Stimulated activated CD8-positive, alpha-beta memory T cell treated with anti-CD3 and anti-CD28 coated beads, Interleukin-2, amount 100 ng/mL, for 1 hour (primary cell): ENCODE results near the gene LRIT2.
"Not testable (repeated sequence)": the region's sequence is repeated elsewhere in the genome, so short reads cannot be mapped to it uniquely, and the experiment has no call there.

Experiments used
- DNase-seq, 2 donors: peaks; one replicate each; pipeline ENCODE4 v3.0.0-alpha.2; 2020; ENCODE audit warnings: low read depth in 2 of 2

Gene LRIT2

DNA sequence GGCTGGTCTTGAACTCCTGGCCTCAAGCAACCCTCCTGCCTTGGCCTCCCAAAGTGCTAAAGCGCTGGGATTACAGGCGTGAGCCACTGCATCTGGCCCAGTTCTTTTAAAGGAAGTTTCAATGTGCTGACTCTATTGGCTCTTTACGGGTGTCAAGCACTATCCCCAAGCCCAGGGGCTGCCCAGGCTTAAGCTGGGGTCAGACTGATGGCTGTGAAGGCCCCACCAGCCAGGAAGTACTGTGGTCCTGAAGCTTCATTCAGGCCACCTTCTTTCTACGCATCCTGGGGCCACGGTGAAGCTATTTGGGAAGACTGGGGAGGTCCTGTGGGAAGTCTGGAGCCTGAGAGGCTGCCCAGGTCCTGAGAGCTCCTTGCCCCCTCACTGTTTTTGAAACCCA, 43.7 kb downstream of the LRIT2 start:
- DNase-seq = no peak

DNA sequence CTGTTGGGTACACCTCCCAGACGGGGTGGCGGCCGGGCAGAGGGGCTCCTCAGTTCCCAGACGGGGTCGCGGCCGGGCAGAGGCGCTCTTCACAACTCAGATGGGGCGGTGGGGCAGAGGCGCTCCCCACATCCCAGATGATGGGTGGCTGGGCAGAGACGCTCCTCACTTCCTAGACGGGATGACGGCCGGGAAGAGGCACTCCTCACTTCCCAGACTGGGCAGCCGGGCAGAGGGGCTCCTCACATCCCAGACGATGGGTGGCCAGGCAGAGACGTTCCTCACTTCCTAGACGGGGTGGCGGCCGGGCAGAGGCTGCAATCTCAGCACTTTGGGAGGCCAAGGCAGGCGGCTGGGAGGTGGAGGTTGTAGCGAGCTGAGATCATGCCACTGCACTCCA, 45.0 kb downstream of the LRIT2 start:
- DNase-seq = not testable (repeated sequence)

DNA sequence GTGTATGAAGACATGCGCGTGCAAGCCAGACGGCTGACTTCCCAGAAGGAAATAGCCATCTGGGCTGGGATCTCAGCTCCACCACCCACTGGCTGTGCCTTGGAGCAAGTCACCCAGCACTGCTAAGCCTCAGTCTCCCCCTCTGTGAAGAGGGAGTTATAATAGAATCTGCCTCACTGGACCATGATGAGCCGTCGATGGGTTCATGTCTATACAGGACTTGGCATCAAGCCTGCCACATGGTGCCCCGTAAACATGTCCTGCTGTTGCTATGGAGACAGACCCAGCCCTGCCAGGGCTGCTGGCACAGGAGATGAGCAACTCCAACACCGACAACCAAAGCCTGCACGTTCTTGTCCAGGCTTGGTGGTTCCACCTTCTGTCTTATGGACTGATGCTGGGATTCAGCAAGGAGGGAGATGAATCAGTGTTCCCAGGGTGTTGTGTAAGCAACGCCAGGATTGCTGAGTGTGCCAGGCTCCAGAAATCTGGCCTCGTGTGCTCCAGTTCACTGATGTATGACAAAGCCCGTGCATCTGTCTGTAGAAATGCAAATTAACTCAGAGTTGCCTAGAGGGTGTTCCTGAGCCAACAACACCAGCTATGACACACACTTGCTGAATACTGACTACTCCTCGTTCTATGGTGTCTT, 46.2 kb downstream of the LRIT2 start:
- DNase-seq = no peak

DNA sequence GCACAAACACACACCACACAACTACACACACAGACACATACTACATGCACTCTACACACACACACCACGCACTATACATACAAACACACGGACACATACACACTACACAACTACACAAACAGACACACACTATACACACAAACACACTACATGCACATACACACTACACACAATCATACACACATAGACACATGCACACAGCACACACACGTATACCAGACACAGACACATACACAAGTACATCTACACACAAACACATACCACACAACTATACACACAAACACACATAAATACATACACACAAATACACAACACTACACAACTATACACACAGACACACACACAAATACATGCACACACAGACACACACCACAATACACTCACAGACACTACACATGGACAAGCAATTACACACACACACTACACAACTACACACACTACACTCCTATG, 47.2 kb downstream of the LRIT2 start:
- no peak for DNase-seq

DNA sequence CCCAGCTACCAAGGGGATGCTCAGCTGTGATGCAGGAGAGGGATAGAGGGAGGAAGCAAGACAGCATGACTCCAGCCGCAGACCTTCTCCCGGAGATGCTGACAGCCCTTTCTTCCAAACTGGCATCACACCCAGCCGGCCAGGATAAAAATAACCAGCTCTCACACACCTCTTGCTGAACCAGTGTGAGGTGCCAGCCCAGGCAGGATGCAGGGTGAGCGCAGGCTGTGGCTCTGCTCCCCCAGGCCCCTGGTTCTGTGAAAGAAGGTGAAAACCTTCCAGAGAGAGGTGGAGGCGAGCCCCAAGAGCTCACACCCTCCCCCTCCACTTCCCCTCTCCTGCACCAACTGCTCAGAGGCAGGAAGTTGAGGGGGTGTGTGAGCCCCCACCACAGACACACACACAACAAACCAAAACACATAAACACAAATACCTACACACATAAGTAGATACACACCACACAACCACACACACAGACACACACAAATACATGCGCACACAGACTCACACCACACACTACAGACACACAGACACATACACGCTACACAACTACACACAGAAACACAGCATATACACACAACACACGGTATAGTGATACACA, 47.7 kb downstream of the LRIT2 start:
- DNase-seq = peak; percentile 18 to 21

DNA sequence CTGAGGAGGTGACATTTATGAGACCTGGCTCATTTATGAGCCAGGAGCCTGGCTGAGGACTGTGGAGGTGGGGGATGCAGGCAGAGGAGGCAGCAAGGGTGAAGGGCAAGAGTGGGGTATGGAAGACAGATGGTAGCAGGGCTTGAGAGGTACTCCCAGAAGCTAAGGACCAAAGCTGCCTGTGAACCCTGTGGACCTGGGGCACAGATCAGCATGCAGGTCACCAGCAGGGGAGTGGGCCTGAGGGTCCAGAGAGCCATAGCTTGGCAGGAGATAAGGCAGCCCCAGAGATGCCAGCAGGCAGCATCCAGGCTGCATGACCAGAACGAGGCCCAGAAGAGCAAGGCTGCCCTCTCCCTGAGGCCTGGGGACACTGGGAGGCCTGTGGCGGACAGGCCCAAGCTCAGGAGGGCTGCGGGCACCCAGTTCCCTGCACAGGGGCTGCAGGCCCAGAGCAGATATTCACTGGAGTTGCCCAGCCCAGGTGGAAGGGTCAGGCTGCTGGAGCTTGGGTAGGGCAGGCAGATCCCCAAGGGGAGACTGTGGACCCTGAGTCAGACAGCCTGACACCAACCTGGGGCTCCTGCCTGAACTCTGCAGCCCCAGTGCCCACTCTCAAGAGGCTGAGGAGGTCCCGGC, 48.4 kb downstream of the LRIT2 start:
- no peak for DNase-seq

DNA sequence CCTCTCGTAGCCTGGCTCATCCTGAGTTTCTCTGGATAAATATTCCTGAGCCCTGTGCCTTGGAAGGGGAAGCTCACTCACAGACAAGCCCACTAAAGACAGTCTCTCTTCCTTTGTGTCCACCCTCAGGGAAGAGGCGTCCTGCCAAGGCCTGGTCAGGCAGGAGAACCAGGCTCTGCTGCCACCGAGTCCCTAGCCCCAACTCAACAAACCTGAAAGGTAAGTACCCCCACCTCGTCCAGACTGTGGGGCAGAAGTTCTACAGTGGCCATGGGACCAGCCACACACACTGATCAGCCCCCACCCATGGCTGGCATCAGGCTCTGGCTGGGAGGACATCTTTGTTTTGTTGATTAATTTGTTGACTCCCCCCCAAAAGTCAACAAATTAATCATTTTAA, 49.0 kb downstream of the LRIT2 start:
- DNase-seq = no peak

DNA sequence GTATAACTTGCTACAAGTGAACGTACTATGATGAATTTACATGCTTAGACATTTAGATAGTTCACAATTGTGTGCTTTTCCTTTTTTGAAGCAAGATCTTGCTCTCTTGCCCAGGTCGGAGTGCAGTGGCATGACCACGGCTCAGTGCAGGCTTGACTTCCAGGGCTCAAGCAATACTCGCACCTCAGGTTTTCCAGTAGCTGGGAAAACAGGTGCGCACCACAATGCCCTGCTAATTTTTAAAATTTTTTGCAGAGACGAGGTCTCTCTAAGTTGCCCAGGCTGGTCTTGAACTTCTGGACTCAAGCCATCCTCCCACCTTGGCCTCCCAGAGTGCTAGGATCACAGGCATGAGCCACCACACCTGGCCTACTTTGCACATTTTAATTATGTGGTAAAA, 49.9 kb downstream of the LRIT2 start:
- DNase-seq = no peak

DNA sequence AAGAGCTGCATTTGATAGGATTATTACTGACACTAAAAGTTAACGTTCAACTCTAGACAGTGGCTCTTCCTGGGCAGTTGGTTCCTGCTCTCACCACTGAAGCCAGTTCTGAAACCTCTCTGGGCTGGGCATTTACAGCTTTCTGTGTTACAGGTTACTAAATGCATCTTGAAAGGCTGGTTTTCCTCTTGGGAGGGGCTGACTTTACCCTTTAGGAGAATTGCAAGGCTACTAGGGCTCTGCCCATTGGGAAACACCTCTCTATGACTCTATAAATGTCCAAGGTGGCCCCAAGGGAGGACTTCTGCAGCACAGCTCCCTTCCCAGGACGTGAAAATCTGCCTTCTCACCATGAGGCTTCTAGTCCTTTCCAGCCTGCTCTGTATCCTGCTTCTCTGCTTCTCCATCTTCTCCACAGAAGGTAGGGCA, 51.8 kb downstream of the LRIT2 start, which contains the start of gene GPR15LG:
GPR15LG (plus strand) TSS at position 301 of the 429 bp plus-strand sequence; CDS start at position 352, 51 bp downstream.
- no peak for DNase-seq

DNA sequence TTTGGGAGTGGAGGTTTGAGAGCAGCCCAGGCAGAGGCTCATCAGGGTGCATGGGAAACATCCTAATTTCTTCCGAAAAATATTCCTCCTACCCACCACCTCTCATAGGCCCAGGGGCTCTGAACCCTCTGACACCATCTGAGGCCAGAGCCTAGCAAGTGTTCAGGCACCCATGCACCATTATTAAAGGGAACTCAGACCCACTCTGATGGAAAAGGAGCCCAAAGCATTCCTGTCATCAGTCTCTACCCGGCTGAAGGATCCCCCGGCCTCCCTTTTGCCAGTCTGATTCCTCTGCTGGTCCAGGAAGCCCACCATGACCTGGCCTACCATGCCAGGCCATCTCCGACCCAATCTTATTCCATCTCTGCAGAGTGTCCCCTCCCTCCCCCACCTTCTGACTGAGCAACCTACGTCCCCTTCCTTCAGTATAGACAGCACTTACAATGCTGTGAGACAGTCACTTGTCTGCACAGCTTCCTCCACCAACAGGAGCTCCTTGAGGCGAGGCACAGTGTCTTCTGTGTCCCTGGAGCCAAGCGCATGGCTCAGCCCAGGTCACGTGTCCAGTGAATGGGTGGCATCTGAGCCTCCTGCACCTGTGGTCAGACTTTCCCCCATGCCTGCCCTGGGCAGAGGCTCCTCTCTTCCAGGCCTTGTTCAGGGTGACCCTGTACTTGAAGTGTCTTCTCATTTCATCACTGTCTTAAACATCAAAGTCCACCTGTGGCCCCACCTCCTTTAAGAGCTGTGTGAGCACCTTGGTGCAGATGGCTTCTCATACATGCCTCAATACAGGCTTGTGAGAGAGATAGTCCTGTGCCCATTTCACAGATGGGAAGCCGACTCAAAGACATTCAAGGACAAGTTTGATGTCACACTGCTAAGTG, 52.6 kb downstream of the LRIT2 start:
- DNase-seq = no peak

DNA sequence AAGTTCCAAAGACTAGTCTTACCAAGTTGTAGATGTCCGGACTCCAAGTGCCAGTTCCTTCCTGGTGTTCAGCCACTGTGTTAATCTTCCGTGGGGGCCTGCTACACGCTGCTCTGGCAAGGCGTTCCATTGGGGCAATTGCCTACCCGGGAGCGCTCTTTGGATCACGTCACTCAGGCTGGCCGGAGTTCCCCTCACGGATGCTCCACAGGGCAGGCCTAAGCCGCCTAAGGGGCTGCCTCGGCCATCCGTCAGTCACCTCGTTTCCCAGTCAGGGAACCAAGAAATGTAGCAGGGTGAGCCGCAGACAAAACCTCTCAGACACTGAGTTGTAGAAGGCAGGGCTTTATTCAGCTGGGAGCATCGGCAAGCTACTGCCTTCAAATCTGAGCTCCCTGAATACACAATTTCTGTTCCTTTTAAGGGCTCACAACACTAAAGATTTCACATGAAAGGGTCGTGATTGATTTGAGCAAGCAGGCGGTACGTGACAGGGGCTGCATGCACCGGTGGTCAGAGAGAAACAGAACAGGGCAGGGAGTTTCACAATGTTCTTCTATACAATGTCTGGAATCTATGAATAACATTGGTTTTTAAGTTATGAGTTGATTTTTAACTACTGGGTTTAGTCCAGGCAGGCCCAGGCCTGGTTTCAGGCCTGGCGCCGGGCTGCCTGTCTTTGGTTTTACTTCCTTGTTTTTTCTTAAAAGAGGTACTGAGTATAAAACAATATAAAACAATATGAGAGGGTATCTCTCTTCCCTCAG, 53.5 kb downstream of the LRIT2 start:
- not testable (repeated sequence) for DNase-seq

DNA sequence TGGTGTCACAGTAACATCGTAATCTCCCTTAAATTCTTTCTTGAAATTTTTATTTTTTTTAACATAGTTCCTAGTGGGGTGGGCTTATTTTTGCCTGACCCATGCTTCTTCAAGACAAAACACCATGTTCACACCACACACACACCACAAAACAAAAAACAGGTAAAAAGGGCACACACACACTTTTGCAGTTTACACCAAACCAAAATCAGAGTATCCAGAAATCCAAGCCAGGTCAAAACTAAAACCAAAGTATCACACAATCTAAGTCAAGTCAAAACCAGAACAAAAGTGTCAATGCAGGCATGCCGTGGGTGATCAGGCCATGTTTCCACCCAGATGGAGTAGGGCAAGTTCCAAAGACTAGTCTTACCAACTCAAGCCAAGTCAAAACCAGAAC, 54.1 kb downstream of the LRIT2 start:
- DNase-seq = not testable (repeated sequence)
